BLaER1 treated with 17β-estradiol and CSF1 and Interleukin-3, amounts not matched to agents 10 nM and 100 nM (cell line): ENCODE data around the gene HS3ST3B1.
A peak's percentile ranks its signal among the peaks of the same experiment; 100 is the strongest.

ENCODE experiments used
- H3K27ac ChIP-seq, 11 experiments: shearing (Covaris generic); formaldehyde crosslinking; 2 replicates each; pipeline ENCODE4 v1.8.1; 2022
- H3K27me3 ChIP-seq, 11 experiments: shearing (Covaris generic); formaldehyde crosslinking; 2 replicates each; pipeline ENCODE4 v1.8.1; 2022
- H3K36me3 ChIP-seq, 11 experiments: shearing (Covaris generic); formaldehyde crosslinking; 2 replicates each; pipeline ENCODE4 v1.8.1; 2022
- H3K4me1 ChIP-seq, 10 experiments: shearing (Covaris generic); formaldehyde crosslinking; 2 replicates each; pipeline ENCODE4 v1.8.1; 2022
- H3K4me2 ChIP-seq, 11 experiments: shearing (Covaris generic); formaldehyde crosslinking; 2 replicates each; pipeline ENCODE4 v1.8.1; 2022
- H3K4me3 ChIP-seq, 10 experiments: shearing (Covaris generic); formaldehyde crosslinking; 2 replicates each; pipeline ENCODE4 v1.8.1; 2022
- H3K9ac ChIP-seq, 11 experiments: shearing (Covaris generic); formaldehyde crosslinking; 2 replicates each; pipeline ENCODE4 v1.8.1; 2022
- H3K9me3 ChIP-seq, 11 experiments: shearing (Covaris generic); formaldehyde crosslinking; replicated peaks in 1 of 11; 2 replicates each; pipeline ENCODE4 v1.8.1; 2022
- H4K20me1 ChIP-seq, 11 experiments: shearing (Covaris generic); formaldehyde crosslinking; 2 replicates each; pipeline ENCODE4 v1.8.1; 2022
- Cebpa-rat ChIP-seq, 11 experiments: shearing (Covaris generic); IDR thresholded peaks; 2 replicates each; pipeline ENCODE4 v1.8.1; 2022

Gene HS3ST3B1

GRCh38 chr17:14294876-14295275 is 6.0 kb upstream of the HS3ST3B1 start:
- no peak overlapping the region for H3K27ac ChIP-seq
- 0 out of 22 replicates have a peak, but pooled peaks cover 0 to 7% (median 0%) of the 10 kb centered on the region in 11 experiments for H4K20me1 ChIP-seq
- peak overlapping the region in 1 of 11 experiments; percentile 98; a peak in 1 of 22 replicates for H3K4me2 ChIP-seq
- no peak overlapping the region for H3K9ac ChIP-seq
- H3K4me3 ChIP-seq: no peak overlapping the region
- H3K4me1 ChIP-seq: peaks cover 8 to 51% (median 44%) of the 10 kb centered on the region in 10 experiments; a peak in 18 of 20 replicates
- H3K27me3 ChIP-seq: peaks cover 0 to 39% (median 0%) of the 10 kb centered on the region in 11 experiments; a peak in 9 of 22 replicates
- peaks cover under 1 to 14% (median 9%) of the 10 kb centered on the region in 11 experiments; a peak in 7 of 22 replicates for H3K9me3 ChIP-seq
- TF ChIP-seq Cebpa-rat (IDR thresholded peaks at IDR 0.05): no peak
- no peaks in the 10 kb centered on the region for H3K36me3 ChIP-seq

DNA sequence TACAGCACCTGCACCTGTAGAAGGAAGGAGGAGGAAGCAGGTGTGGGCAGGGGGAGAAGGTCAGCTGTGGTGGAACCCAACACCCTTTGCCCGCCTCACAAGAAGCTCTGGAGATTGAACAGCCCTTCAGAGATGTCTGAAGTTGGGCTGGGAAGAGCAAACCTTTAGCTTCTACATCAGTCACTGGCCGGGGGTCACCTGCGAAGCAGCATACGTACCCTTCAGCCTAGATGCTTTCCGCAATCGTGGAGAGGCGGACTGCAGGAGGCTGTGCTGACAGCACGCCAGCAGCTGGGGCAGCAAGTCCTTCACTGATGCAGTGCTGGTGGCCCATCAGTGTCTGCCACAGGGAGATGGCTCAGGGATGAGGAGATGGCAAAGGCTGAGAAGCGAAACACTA is 5.2 kb upstream of the HS3ST3B1 start:
- H3K36me3 ChIP-seq: no peaks in the 10 kb centered on the region
- H3K27me3 ChIP-seq: peaks cover 0 to 39% (median 0%) of the 10 kb centered on the region in 11 experiments; a peak in 9 of 22 replicates
- no peak overlapping the region for H3K9ac ChIP-seq
- H3K27ac ChIP-seq: no peak overlapping the region
- H3K9me3 ChIP-seq: peaks cover 0 to 9% (median 3%) of the 10 kb centered on the region in 11 experiments; a peak in 6 of 22 replicates
- H4K20me1 ChIP-seq: 0 out of 22 replicates have a peak, but pooled peaks cover 0 to 7% (median 0%) of the 10 kb centered on the region in 11 experiments
- peak overlapping the region in 8 of 11 experiments; percentile 25 to 98 (median 94); a peak in 14 of 22 replicates for H3K4me2 ChIP-seq
- no peak for TF ChIP-seq Cebpa-rat (IDR thresholded peaks at IDR 0.05)
- no peak overlapping the region for H3K4me3 ChIP-seq
- H3K4me1 ChIP-seq: peaks cover 8 to 56% (median 50%) of the 10 kb centered on the region in 10 experiments; a peak in 18 of 20 replicates

GRCh38 chr17:14296166-14296910 is 4.5 kb upstream of the HS3ST3B1 start:
- H3K4me3 ChIP-seq: peak overlapping the region in 1 of 10 experiments; percentile 52; a peak in 1 of 20 replicates
- no peak for TF ChIP-seq Cebpa-rat (IDR thresholded peaks at IDR 0.05)

GRCh38 chr17:14297161-14297851 is 3.6 kb upstream of the HS3ST3B1 start:
- peaks cover 0 to 13% (median 5%) of the 10 kb centered on the region in 11 experiments; a peak in 6 of 22 replicates for H4K20me1 ChIP-seq
- peak overlapping the region; percentile 38 to 68 (median 56) for H3K4me3 ChIP-seq
- no peak for TF ChIP-seq Cebpa-rat (IDR thresholded peaks at IDR 0.05)
- H3K27me3 ChIP-seq: peaks cover 0 to 39% (median 0%) of the 10 kb centered on the region in 11 experiments; a peak in 9 of 22 replicates
- H3K27ac ChIP-seq: peak overlapping the region in 9 of 11 experiments; percentile 41 to 79 (median 65); a peak in 20 of 22 replicates
- no peaks in the 10 kb centered on the region for H3K36me3 ChIP-seq
- H3K9ac ChIP-seq: peak overlapping the region; percentile 62 to 76 (median 69)
- H3K4me2 ChIP-seq: peak overlapping the region; percentile 89 to 98 (median 94)
- peaks cover 8 to 56% (median 50%) of the 10 kb centered on the region in 10 experiments; a peak in 18 of 20 replicates for H3K4me1 ChIP-seq
- H3K9me3 ChIP-seq: 0 out of 22 replicates have a peak, but pooled peaks cover 0 to 5% (median 0%) of the 10 kb centered on the region in 11 experiments

More at GRCh38 chr17:14296166-14296910, 4.5 kb upstream of the HS3ST3B1 start:
- H3K27me3 ChIP-seq: peaks cover 0 to 39% (median 0%) of the 10 kb centered on the region in 11 experiments; a peak in 9 of 22 replicates
- H3K4me1 ChIP-seq: peaks cover 8 to 56% (median 50%) of the 10 kb centered on the region in 10 experiments; a peak in 18 of 20 replicates
- H3K36me3 ChIP-seq: no peaks in the 10 kb centered on the region
- no peak overlapping the region for H3K27ac ChIP-seq
- 0 out of 22 replicates have a peak overlapping the region, but pooled peaks of 1 of the 11 experiments have one; percentile 62 for H3K9ac ChIP-seq
- H4K20me1 ChIP-seq: peaks cover 0 to 7% (median under 1%) of the 10 kb centered on the region in 11 experiments; a peak in 5 of 22 replicates
- peak overlapping the region; percentile 89 to 98 (median 94); a peak in 20 of 22 replicates for H3K4me2 ChIP-seq
- H3K9me3 ChIP-seq: peaks cover 0 to 5% (median 0%) of the 10 kb centered on the region in 11 experiments; a peak in 1 of 22 replicates

DNA sequence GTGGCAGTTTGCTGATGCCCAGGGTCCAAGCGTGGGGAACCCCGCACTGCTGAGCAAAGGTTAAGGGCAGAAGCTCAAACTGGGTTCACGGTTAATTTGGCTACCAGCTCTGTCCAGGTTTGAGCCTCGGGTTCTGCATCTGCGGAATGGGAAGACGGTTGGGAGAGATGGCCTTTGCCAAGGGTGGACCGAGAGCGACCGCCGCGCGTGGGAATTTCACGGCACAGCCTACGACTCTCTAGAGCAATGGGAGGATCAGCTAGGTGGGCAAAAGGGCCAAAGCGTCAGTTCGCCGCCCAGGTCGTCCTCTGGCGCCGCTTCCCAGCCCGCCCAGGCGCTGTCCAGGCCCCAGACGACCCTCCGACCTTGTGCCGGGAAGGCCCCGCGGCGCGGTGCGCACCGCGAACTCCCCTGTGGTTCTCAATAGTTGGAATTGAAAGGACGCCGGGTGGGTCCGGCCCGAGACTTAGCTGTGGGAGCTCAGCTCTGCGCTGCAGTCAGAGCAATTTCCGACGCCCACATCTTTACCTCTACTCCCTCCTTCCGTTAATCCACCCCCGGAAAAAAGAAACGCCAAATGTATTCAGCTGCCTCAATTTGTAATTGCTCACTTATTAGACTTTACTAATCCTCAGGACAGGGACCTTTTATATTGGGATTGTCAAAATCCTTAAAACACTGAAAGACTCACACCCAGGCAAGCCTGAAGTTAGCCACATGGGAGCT is 2.5 kb upstream of the HS3ST3B1 start:
- H3K9ac ChIP-seq: peak overlapping the region in 6 of 11 experiments; percentile 62 to 75 (median 70); a peak in 11 of 22 replicates
- H4K20me1 ChIP-seq: peaks cover 0 to 22% (median 12%) of the 10 kb centered on the region in 11 experiments; a peak in 16 of 22 replicates
- no peaks in the 10 kb centered on the region for H3K36me3 ChIP-seq
- peak overlapping the region in 6 of 11 experiments; percentile 59 to 79 (median 72); a peak in 12 of 22 replicates for H3K27ac ChIP-seq
- no peak for TF ChIP-seq Cebpa-rat (IDR thresholded peaks at IDR 0.05)
- H3K4me1 ChIP-seq: peaks cover 12 to 58% (median 52%) of the 10 kb centered on the region in 10 experiments
- 0 out of 22 replicates have a peak, but pooled peaks cover 0 to 2% (median 0%) of the 10 kb centered on the region in 11 experiments for H3K9me3 ChIP-seq
- H3K27me3 ChIP-seq: peaks cover 0 to 42% (median 0%) of the 10 kb centered on the region in 11 experiments; a peak in 9 of 22 replicates
- peak overlapping the region in 7 of 10 experiments; percentile 38 to 59 (median 56); a peak in 10 of 20 replicates for H3K4me3 ChIP-seq
- peak overlapping the region; percentile 89 to 98 (median 94) for H3K4me2 ChIP-seq

GRCh38 chr17:14298947-14299279 is 2.0 kb upstream of the HS3ST3B1 start:
- H3K27me3 ChIP-seq: peaks cover 0 to 48% (median 0%) of the 10 kb centered on the region in 11 experiments; a peak in 9 of 22 replicates
- no peaks in the 10 kb centered on the region for H3K9me3 ChIP-seq
- H3K36me3 ChIP-seq: peaks cover 0 to 3% (median 0%) of the 10 kb centered on the region in 11 experiments; a peak in 5 of 22 replicates
- H3K9ac ChIP-seq: peak overlapping the region in 10 of 11 experiments; percentile 47 to 74 (median 67); a peak in 19 of 22 replicates
- peak overlapping the region in 6 of 11 experiments; percentile 52 to 63 (median 62); a peak in 12 of 22 replicates for H3K27ac ChIP-seq
- TF ChIP-seq Cebpa-rat (IDR thresholded peaks at IDR 0.05): no peak
- H3K4me2 ChIP-seq: peak overlapping the region; percentile 89 to 98 (median 94)
- H4K20me1 ChIP-seq: peaks cover 0 to 27% (median 18%) of the 10 kb centered on the region in 11 experiments; a peak in 19 of 22 replicates
- H3K4me3 ChIP-seq: peak overlapping the region; percentile 65 to 99 (median 91)
- peaks cover 18 to 63% (median 58%) of the 10 kb centered on the region in 10 experiments for H3K4me1 ChIP-seq

DNA sequence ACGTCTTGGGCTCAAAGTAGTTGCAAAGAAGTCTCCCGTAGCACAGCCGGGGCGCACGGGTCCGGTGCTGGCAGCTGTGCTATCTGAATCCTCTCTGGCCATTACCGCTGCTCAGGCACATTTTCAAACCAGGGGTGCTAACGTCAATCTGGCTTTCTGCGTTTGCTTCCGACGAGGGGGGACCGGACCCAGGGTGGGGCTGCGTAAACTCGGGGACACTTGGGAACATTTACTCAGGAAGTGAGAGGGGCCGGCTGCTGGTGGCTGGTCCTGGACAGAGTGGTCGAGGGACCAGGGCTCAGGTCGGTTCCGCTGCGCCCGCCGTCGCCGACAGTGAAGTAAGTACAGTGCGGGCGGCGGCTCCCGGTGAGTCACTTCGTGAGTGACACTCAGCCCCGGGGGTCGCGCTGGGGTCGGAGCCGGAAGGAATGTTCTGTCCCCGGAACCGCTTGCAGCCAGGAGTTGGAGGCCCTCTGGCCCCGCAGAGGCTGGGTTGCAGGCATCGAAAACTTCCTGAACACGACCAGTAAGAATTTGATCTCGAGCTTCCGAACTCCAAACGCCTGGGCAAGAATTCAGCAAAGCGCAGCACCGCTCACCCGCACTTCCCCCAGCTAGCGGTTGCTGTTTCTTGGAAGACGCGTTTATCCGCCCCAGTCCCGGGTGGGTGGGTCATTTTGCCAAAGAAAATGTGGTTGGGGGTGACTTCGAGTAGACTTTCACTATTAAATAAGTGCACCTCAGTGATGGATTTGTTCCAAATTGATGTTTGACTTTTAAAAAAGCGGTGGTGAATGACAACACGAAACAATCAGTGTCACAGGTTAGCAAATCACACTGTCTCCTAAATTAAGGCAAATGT is 1.4 kb upstream of the HS3ST3B1 start:
- peaks cover 0 to 33% (median 24%) of the 10 kb centered on the region in 11 experiments; a peak in 19 of 22 replicates for H4K20me1 ChIP-seq
- H3K9me3 ChIP-seq: no peaks in the 10 kb centered on the region
- H3K4me2 ChIP-seq: peak overlapping the region; percentile 89 to 98 (median 94)
- peaks cover 0 to 49% (median 0%) of the 10 kb centered on the region in 11 experiments; a peak in 9 of 22 replicates for H3K27me3 ChIP-seq
- H3K4me1 ChIP-seq: peaks cover 24 to 69% (median 64%) of the 10 kb centered on the region in 10 experiments
- peak overlapping the region; percentile 47 to 74 (median 66) for H3K9ac ChIP-seq
- peak overlapping the region; percentile 8 to 63 (median 52); a peak in 20 of 22 replicates for H3K27ac ChIP-seq
- H3K36me3 ChIP-seq: peaks cover 0 to 9% (median 0%) of the 10 kb centered on the region in 11 experiments; a peak in 6 of 22 replicates
- peak overlapping the region; percentile 65 to 99 (median 91) for H3K4me3 ChIP-seq
- TF ChIP-seq Cebpa-rat (IDR thresholded peaks at IDR 0.05): no peak
